Ectodermal cell (in vitro differentiated cells): ENCODE data around the gene NFATC1.

Source experiments
- H3K27ac ChIP-seq: 2 replicates; pipeline ENCODE4 v1.7.0; 2013; ENCODE audit warnings: mild to moderate bottlenecking, low read depth, low read length; ENCODE audit not compliant: insufficient read depth, poor library complexity, severe bottlenecking
- H3K27me3 ChIP-seq: 2 replicates; pipeline ENCODE4 v1.7.0; 2013; ENCODE audit warnings: mild to moderate bottlenecking, low read length; ENCODE audit not compliant: insufficient read depth, control insufficient read depth, poor library complexity, severe bottlenecking
- H3K36me3 ChIP-seq: one replicate; pipeline ENCODE4 v1.7.0; 2013; ENCODE audit warnings: low read length; ENCODE audit not compliant: control insufficient read depth, insufficient read depth
- H3K4me1 ChIP-seq: one replicate; pipeline ENCODE4 v1.7.0; 2013; ENCODE audit warnings: low read length; ENCODE audit not compliant: control insufficient read depth, insufficient read depth
- H3K4me3 ChIP-seq: 2 replicates; pipeline ENCODE4 v1.7.0; 2013; ENCODE audit warnings: low read depth, low read length, control low read depth; ENCODE audit not compliant: insufficient read depth
- H3K9me3 ChIP-seq: 2 replicates; pipeline ENCODE4 v1.7.0; 2013; ENCODE audit warnings: mild to moderate bottlenecking, low read length, moderate library complexity; ENCODE audit not compliant: control insufficient read depth
- WGBS, 2 experiments: methylation state at CpG; one replicate each; pipeline ENCODE4 v1.1.7; 2013; ENCODE audit warnings: missing lambda C conversion rate in 2 of 2; 5-methylcytosine and 5-hydroxymethylcytosine counted together

NFATC1 gene

DNA sequence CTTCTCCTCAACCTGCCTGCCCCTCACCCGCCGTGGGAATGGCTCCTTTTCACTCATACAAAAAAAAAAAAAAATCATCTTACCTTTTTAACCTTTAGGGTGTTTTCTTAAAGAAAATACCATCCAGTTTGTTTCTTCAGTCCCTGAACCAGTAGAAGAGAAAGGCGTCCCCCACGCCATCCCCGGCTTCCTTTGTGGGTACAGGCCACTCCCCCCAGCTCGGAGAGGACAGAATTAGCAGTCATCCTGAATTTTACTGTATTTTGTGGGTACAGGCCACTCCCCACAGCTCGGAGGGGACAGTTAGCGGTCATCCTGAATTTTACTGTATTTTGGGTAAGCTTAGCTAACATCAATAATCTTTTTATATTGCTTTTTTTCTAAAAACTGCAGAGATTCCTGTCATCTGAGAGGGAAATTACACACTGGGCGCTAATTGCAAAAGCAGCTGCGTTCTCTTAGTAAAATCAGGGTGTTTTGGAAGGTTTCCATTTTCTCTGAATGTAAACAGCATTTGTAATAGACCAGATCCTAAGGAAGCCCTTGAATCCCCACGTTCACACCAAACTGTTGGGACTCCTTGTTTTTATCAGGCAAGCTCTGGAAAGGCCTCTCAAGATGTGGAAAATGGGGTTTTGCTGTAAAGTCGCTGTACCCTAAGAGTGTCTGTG lies 72.5 kb downstream of the NFATC1 start:
- H3K27me3 ChIP-seq = no peaks in the 10 kb centered on the region
- no peaks in the 10 kb centered on the region for H3K36me3 ChIP-seq
- no peak overlapping the region for H3K4me3 ChIP-seq
- H3K27ac ChIP-seq = no peak overlapping the region
- H3K9me3 ChIP-seq = no peaks in the 10 kb centered on the region
- H3K4me1 ChIP-seq = peaks cover 10% of the 10 kb centered on the region
- WGBS, 2 experiments = 94 to 95% methylated on average over 10 to 12 of the region's 12 CpGs

GRCh38 chr18:79469309-79469708 lies 73.6 kb downstream of the NFATC1 start:
- Histone ChIP-seq H3K4me3 (no peak overlapping the region), H3K27me3 (no peaks in the 10 kb centered on the region), H3K36me3 (no peaks in the 10 kb centered on the region), H3K4me1 (peaks cover 10% of the 10 kb centered on the region), H3K9me3 (no peaks in the 10 kb centered on the region), H3K27ac (no peak overlapping the region)
- WGBS, 2 experiments = 92 to 95% methylated on average over 17 of the region's 17 CpGs

- WGBS, 2 experiments = 92 to 93% methylated on average over 33 of the region's 33 CpGs
- Histone ChIP-seq H3K36me3 (no peaks in the 10 kb centered on the region), H3K4me3 (no peak overlapping the region), H3K4me1 (peaks cover 10% of the 10 kb centered on the region), H3K27ac (no peak overlapping the region), H3K9me3 (no peaks in the 10 kb centered on the region), H3K27me3 (no peaks in the 10 kb centered on the region)
Observed at GRCh38 chr18:79469751-79470505, 74.2 kb downstream of the NFATC1 start.

DNA sequence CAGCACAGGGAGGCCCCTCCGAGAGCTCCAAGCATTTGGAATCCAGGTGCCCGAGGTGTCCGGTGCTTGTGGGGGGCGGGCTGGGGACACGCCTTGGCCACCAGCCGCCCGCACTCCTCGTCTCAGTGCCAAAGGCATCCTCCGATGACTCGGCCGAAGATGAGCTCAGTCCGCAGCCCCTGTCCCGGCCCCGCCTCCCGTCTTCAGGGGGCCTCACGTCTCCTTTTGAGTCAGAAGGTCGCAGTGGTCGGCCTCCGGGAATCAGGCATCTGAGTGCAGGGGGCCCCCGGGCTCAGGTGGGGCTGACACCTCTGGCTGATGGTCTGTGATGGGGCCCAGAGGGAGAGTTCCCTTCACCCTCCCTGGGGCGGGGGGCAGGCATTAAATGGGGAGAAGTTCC lies 74.8 kb downstream of the NFATC1 start:
- Histone ChIP-seq H3K27me3 (no peaks in the 10 kb centered on the region), H3K36me3 (no peaks in the 10 kb centered on the region), H3K9me3 (no peaks in the 10 kb centered on the region), H3K4me3 (no peak overlapping the region), H3K27ac (no peak overlapping the region), H3K4me1 (peaks cover 10% of the 10 kb centered on the region)
- 62 to 67% methylated on average over 21 of the region's 21 CpGs for WGBS, 2 experiments

GRCh38 chr18:79471046-79471445 lies 75.3 kb downstream of the NFATC1 start:
- no peaks in the 10 kb centered on the region for H3K9me3 ChIP-seq
- no peaks in the 10 kb centered on the region for H3K27me3 ChIP-seq
- 94 to 96% methylated on average over 16 of the region's 16 CpGs for WGBS, 2 experiments
- H3K36me3 ChIP-seq = no peaks in the 10 kb centered on the region
- no peak overlapping the region for H3K4me3 ChIP-seq
- no peak overlapping the region for H3K27ac ChIP-seq
- peaks cover 10% of the 10 kb centered on the region for H3K4me1 ChIP-seq

DNA sequence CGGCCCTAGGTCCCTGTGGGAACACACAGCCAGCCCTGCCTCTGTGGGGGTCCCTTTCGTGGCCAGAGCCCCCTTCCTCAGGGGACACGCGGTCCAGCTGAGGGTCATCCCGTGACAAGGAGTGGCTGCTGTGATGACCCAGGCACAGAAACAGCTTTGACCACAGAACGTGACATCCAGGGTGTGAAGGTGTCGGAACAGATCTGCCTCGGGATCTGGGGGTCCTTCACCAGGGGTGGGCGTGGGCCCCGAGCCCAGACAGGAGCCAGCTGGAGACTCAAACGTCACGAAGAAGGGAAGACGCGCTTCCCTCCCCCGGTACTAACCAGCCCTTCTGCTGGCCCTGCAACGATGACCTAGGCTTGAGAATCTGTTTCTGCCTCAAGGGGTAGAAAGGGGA lies 75.9 kb downstream of the NFATC1 start:
- Histone ChIP-seq H3K27me3 (no peaks in the 10 kb centered on the region), H3K4me3 (no peak overlapping the region), H3K4me1 (peaks cover 10% of the 10 kb centered on the region), H3K9me3 (no peaks in the 10 kb centered on the region), H3K36me3 (no peaks in the 10 kb centered on the region), H3K27ac (no peak overlapping the region)
- WGBS, 2 experiments = 93 to 94% methylated on average over 16 of the region's 16 CpGs

GRCh38 chr18:79472176-79472575 lies 76.4 kb downstream of the NFATC1 start:
- WGBS, 2 experiments = 90 to 91% methylated on average over 10 of the region's 10 CpGs
- Histone ChIP-seq H3K4me1 (peaks cover 10% of the 10 kb centered on the region), H3K36me3 (no peaks in the 10 kb centered on the region), H3K27ac (no peak overlapping the region), H3K27me3 (no peaks in the 10 kb centered on the region), H3K9me3 (no peaks in the 10 kb centered on the region), H3K4me3 (no peak overlapping the region)

DNA sequence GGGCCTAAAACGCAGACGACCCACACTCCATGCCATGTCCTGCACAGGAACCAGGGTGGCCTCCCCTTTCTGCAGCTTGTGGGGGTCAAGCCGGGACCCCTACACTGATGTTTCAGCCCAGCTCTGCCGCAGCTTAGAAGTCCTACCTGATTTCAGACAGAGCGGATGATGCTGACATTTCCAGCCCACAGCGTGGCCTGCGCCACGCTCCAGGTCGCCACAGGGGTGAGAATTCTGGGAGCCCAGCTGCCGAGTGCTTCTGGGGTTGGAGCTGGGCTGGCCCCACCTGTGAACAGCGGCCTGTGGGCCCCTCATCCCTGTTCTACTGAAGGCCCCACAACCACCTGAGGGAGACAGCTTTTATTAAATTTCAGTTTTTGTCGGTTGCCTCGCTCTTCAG lies 77.2 kb downstream of the NFATC1 start:
- no peaks in the 10 kb centered on the region for H3K36me3 ChIP-seq
- no peak overlapping the region for H3K4me3 ChIP-seq
- peaks cover 10% of the 10 kb centered on the region for H3K4me1 ChIP-seq
- no peaks in the 10 kb centered on the region for H3K9me3 ChIP-seq
- H3K27me3 ChIP-seq = no peaks in the 10 kb centered on the region
- no peak overlapping the region for H3K27ac ChIP-seq
- 95% methylated on average over 13 of the region's 13 CpGs for WGBS, 2 experiments

GRCh38 chr18:79476031-79476917 lies 80.5 kb downstream of the NFATC1 start:
- Histone ChIP-seq H3K36me3 (no peaks in the 10 kb centered on the region), H3K27me3 (no peaks in the 10 kb centered on the region), H3K4me1 (peaks cover 2% of the 10 kb centered on the region), H3K9me3 (no peaks in the 10 kb centered on the region), H3K4me3 (no peak overlapping the region), H3K27ac (no peak overlapping the region)
- WGBS, 2 experiments = 95 to 96% methylated on average over 54 of the region's 54 CpGs
